Caco-2 (cell line): ENCODE data around the gene TOPBP1. TPM values are rescaled to one million over a fixed set of nuclear protein-coding genes. Genes with fewer than 3 reads are reported as not detected.
"Not testable (repeated sequence)": the region's sequence is repeated elsewhere in the genome, so short reads cannot be mapped to it uniquely, and the experiment has no call there.

Source experiments
- BruUV-seq: library from RNA; stranded (reverse); fragments of 400-500 nt; replicated peaks from 2 replicates; lab custom pipeline; 2021; lab: Mats Ljungman, UMichigan
- CTCF ChIA-PET: fragments of 300-600 bp; sonication (Branson Sonifier 250); formaldehyde crosslinking; loops from one replicate; lab custom pipeline; 2022; ENCODE audit warnings: antibody characterized with exemption; lab: Charles Lee
- POLR2A ChIA-PET: fragments of 300-600 bp; sonication (Branson Sonifier 250); formaldehyde crosslinking; loops from one replicate; lab custom pipeline; 2022; ENCODE audit warnings: antibody characterized with exemption; lab: Charles Lee
- DNase-seq, 2 experiments: peaks; one replicate each; pipeline versions ENCODE4 v3.0.0 to v3.0.0-alpha.2; 2020 to 2022
- H3K27me3 ChIP-seq: replicated peaks from 2 replicates; pipeline ENCODE4 v1.6.0; 2011; ENCODE audit warnings: low read length; ENCODE audit not compliant: control insufficient read depth, insufficient read depth
- H3K36me3 ChIP-seq: 2 replicates; pipeline ENCODE4 v1.5.1; 2011; ENCODE audit warnings: low read length; ENCODE audit not compliant: control insufficient read depth, insufficient read depth
- H3K4me1 ChIP-seq: fragments of 250-450 bp; sonication (Bioruptor Pico); 2 replicates; pipeline ENCODE4 v1.5.1; 2020; ENCODE audit warnings: mild to moderate bottlenecking
- H3K4me3 ChIP-seq: 2 replicates; pipeline ENCODE4 v1.5.1; 2011; ENCODE audit warnings: low read depth, mild to moderate bottlenecking, control low read depth, low read length
- H3K9me3 ChIP-seq: fragments of 250-450 bp; sonication (Bioruptor Pico); 2 replicates; pipeline ENCODE4 v1.5.1; 2020; ENCODE audit warnings: mild to moderate bottlenecking, moderate library complexity
- H3K27ac Mint-ChIP-seq: one replicate; pipeline ENCODE4 v1.8.0; 2022; ENCODE audit warnings: mixed read lengths; ENCODE audit not compliant: unreplicated experiment
- H3K27me3 Mint-ChIP-seq: one replicate; pipeline ENCODE4 v1.8.0; 2022; ENCODE audit warnings: mixed read lengths; ENCODE audit not compliant: insufficient read depth, unreplicated experiment
- H3K36me3 Mint-ChIP-seq: one replicate; pipeline ENCODE4 v1.8.0; 2022; ENCODE audit warnings: mild to moderate bottlenecking, mixed read lengths; ENCODE audit not compliant: insufficient read depth, unreplicated experiment
- H3K4me1 Mint-ChIP-seq: one replicate; pipeline ENCODE4 v1.8.0; 2022; ENCODE audit warnings: low read depth, mixed read lengths; ENCODE audit not compliant: unreplicated experiment
- H3K4me3 Mint-ChIP-seq: one replicate; pipeline ENCODE4 v1.8.0; 2022; ENCODE audit warnings: mild to moderate bottlenecking, moderate library complexity, mixed read lengths; ENCODE audit not compliant: unreplicated experiment
- H3K9me3 Mint-ChIP-seq: one replicate; pipeline ENCODE4 v1.8.0; 2022; ENCODE audit warnings: mixed read lengths; ENCODE audit not compliant: unreplicated experiment
- intact Hi-C: fragments of 100-400 bp; cut with micrococcal nuclease; formaldehyde crosslinking; loops from one replicate; pipeline ENCODE4 v1.10.0; 2022; ENCODE audit not compliant: unreplicated experiment
- total RNA-seq: library from RNA; stranded (reverse); gene quantifications from 2 replicates; pipeline ENCODE4 v1.2.3, GENCODE V29; 2022
- TF ChIP-seq, protein P1 (sequence below), 2 experiments: fragments of 200-600 bp in 1 of 2; IDR thresholded peaks; 1 replicate in 1 of 2; 2 replicates in 1 of 2; pipeline versions ENCODE4 v1.5.1 to v1.8.0; 2011 to 2022; ENCODE audit warnings: antibody characterized with exemption in 1 of 2, control low read depth in 1 of 2, inconsistent platforms in 1 of 2, low read depth in 1 of 2, low read length in 1 of 2, mild to moderate bottlenecking in 1 of 2, moderate library complexity in 1 of 2; ENCODE audit not compliant: insufficient read depth in 1 of 2, severe bottlenecking in 1 of 2, unreplicated experiment in 1 of 2

Gene TOPBP1
- total RNA-seq, 1 experiment from 2014 or later, result 57.1 TPM

DNA sequence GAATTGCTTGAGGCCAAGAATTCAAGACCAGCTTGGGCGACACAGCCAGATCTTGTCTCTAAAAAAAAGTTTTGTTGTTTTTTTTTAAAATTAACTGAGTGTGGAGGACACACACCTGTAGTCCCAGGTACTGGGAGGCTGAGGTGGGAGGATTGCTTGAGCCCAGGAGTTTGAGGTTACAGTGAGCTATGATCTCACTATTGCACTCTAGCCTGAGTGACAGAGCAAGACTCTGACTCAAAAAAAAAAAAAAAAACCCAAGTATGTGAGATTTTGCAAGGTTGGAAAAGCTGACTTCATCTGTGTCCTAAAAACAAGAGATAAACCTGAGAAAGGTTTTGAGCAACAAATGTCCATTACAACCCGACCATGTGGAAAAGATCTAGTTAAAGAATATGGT, 5.4 kb upstream of the TOPBP1 start:
- Mint-ChIP-seq H3K9me3 (no peaks in the 10 kb centered on the region), H3K4me1 (peaks cover 35% of the 10 kb centered on the region), H3K27ac (peak overlapping the region; percentile 92), H3K36me3 (no peaks in the 10 kb centered on the region), H3K27me3 (no peaks in the 10 kb centered on the region), H3K4me3 (no peak overlapping the region)
- DNase-seq, result no peak
- POLR2A ChIA-PET, result interaction anchor here (0.6 kb wide), 1 partner anchor 218 kb away, joined by 4 read pairs; no protein-coding TSS in a partner anchor
- Histone ChIP-seq H3K27me3 (no peaks in the 10 kb centered on the region), H3K4me1 (peaks cover 56% of the 10 kb centered on the region), H3K4me3 (no peak overlapping the region), H3K36me3 (no peaks in the 10 kb centered on the region), H3K9me3 (no peaks in the 10 kb centered on the region)
- BruUV-seq, result no TSS peak
- intact Hi-C loops, result loop anchor here (10.0 kb wide), 1 partner anchor 238 kb away; no protein-coding TSS in a partner anchor
- TF ChIP-seq, protein P1, sequence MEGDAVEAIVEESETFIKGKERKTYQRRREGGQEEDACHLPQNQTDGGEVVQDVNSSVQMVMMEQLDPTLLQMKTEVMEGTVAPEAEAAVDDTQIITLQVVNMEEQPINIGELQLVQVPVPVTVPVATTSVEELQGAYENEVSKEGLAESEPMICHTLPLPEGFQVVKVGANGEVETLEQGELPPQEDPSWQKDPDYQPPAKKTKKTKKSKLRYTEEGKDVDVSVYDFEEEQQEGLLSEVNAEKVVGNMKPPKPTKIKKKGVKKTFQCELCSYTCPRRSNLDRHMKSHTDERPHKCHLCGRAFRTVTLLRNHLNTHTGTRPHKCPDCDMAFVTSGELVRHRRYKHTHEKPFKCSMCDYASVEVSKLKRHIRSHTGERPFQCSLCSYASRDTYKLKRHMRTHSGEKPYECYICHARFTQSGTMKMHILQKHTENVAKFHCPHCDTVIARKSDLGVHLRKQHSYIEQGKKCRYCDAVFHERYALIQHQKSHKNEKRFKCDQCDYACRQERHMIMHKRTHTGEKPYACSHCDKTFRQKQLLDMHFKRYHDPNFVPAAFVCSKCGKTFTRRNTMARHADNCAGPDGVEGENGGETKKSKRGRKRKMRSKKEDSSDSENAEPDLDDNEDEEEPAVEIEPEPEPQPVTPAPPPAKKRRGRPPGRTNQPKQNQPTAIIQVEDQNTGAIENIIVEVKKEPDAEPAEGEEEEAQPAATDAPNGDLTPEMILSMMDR (IDR thresholded peaks at IDR 0.05; ENCODE audit: insufficient read depth in 1 of 2, low read depth in 1 of 2, low read length in 1 of 2, severe bottlenecking in 1 of 2, unreplicated experiment in 1 of 2), result no peak
- CTCF ChIA-PET, result interaction anchor here (0.6 to 1.0 kb wide), 3 partner anchors 10 to 166 kb away, joined by 3 to 5 read pairs (median 3); no protein-coding TSS in a partner anchor

GRCh38 chr3:133665188-133665587, 3.4 kb upstream of the TOPBP1 start:
- H3K9me3 Mint-ChIP-seq, H3K27ac Mint-ChIP-seq, H3K36me3 ChIP-seq, H3K27me3 ChIP-seq, BruUV-seq, H3K36me3 Mint-ChIP-seq, CTCF ChIA-PET, H3K9me3 ChIP-seq, POLR2A ChIA-PET, H3K4me3 Mint-ChIP-seq, DNase-seq, H3K27me3 Mint-ChIP-seq, H3K4me3 ChIP-seq: not testable (repeated sequence)
- intact Hi-C loops, result loop anchor here (10.0 kb wide), 1 partner anchor 240 kb away; no protein-coding TSS in a partner anchor
- peaks cover 50% of the 10 kb centered on the region for H3K4me1 ChIP-seq
- peaks cover 29% of the 10 kb centered on the region for H3K4me1 Mint-ChIP-seq

DNA sequence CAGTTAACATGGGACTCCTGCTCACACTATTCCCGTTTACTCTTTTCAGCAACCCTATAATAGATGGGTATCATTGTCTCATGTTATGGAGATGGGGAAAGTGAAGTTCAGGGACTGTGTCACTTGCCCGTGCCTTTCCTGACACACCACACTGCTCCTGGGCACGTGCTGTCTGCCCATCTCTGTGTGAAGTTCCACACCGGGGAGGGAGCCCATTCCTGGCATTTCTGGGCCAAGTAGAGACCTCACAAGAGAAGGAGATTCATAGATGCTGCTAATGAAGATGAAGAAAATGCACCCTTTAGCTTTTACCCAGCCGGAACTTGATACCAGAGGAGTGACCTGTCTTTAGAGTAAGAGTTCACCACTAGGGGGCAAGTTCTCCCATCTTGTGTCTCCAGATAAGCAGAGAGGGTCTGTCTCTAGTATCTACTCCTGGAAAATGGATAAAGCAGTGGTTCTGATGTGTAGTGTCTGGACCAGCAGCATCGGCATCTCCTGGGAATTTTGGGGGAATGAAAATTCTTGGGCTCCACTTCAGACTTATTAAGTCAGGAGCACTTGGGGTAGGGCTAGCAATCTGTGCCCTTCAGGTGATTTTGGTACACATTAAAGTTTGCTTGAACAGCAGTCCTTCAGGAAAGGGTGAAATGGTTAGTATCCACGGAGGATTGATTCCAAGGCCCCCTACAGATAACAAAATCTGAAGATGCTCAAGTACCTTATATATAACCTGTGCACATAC, 2.0 kb upstream of the TOPBP1 start:
- peak; percentile 52 to 73 for DNase-seq
- H3K4me3 Mint-ChIP-seq, result peak overlapping the region; percentile 80
- H3K36me3 Mint-ChIP-seq, result peaks cover 18% of the 10 kb centered on the region
- intact Hi-C loops, result loop anchor here (2.0 to 10.0 kb wide), 4 partner anchors 47 to 394 kb away; no protein-coding TSS in a partner anchor
- H3K9me3 ChIP-seq, result no peaks in the 10 kb centered on the region
- no peaks in the 10 kb centered on the region for H3K27me3 Mint-ChIP-seq
- H3K4me1 ChIP-seq, result peaks cover 39% of the 10 kb centered on the region
- H3K4me1 Mint-ChIP-seq, result peaks cover 30% of the 10 kb centered on the region
- ChIA-PET POLR2A (no interaction called here), CTCF (no interaction called here)
- BruUV-seq, result no TSS peak
- no peaks in the 10 kb centered on the region for H3K9me3 Mint-ChIP-seq
- no peaks in the 10 kb centered on the region for H3K27me3 ChIP-seq
- H3K27ac Mint-ChIP-seq, result no peak overlapping the region
- H3K4me3 ChIP-seq, result no peak overlapping the region
- H3K36me3 ChIP-seq, result no peaks in the 10 kb centered on the region
- TF ChIP-seq, protein P1 (IDR thresholded peaks at IDR 0.05; ENCODE audit: insufficient read depth in 1 of 2, low read depth in 1 of 2, low read length in 1 of 2, severe bottlenecking in 1 of 2, unreplicated experiment in 1 of 2), result peak; percentile 71 to 72
